NB4 (cell line): ENCODE measurements around the gene BCAT1.

ENCODE experiments used
- CTCF ChIP-seq: IDR thresholded peaks from one replicate; pipeline ENCODE4 v1.5.1; 2012; ENCODE audit warnings: low read depth, low read length
- POLR2A ChIP-seq: IDR thresholded peaks from 2 replicates; pipeline ENCODE4 v1.6.1; 2011; ENCODE audit warnings: mild to moderate bottlenecking; ENCODE audit not compliant: insufficient read length; ENCODE audit errors: extremely low read depth

- TF ChIP-seq CTCF (no peak), POLR2A (no peak)
These were observed 23.2 kb upstream of the BCAT1 start for GRCh38 chr12:24972078-24972477.
